ENCODE results near the gene F2.

F2 gene

GRCh38 chr11:46745328-46745727, 26.3 kb downstream of the F2 start:
- Histone ChIP-seq H3K9ac (ENCODE audit: low read length) (no peak overlapping the region), H3K9me3 (ENCODE audit: control insufficient read depth, insufficient read depth, low read depth, low read length) (no peaks in the 10 kb centered on the region), H3K4me3 (ENCODE audit: low read depth, low read length) (no peak overlapping the region), H3K4me1 (ENCODE audit: control insufficient read depth, insufficient read depth, low read length) (no peaks in the 10 kb centered on the region), H3K36me3 (ENCODE audit: control insufficient read depth, insufficient read depth, low read length) (peaks cover 92% of the 10 kb centered on the region), H3K27me3 (ENCODE audit: control insufficient read depth, insufficient read depth, low read length) (no peaks in the 10 kb centered on the region), H3K27ac (ENCODE audit: low read depth, low read length) (no peak overlapping the region)

GRCh38 chr11:46745995-46746394, 27.0 kb downstream of the F2 start:
- Histone ChIP-seq H3K9ac (ENCODE audit: low read length) (no peak overlapping the region), H3K9me3 (ENCODE audit: control insufficient read depth, insufficient read depth, low read depth, low read length) (no peaks in the 10 kb centered on the region), H3K4me3 (ENCODE audit: low read depth, low read length) (no peak overlapping the region), H3K36me3 (ENCODE audit: control insufficient read depth, insufficient read depth, low read length) (peaks cover 98% of the 10 kb centered on the region), H3K27ac (ENCODE audit: low read depth, low read length) (no peak overlapping the region), H3K27me3 (ENCODE audit: control insufficient read depth, insufficient read depth, low read length) (no peaks in the 10 kb centered on the region), H3K4me1 (ENCODE audit: control insufficient read depth, insufficient read depth, low read length) (no peaks in the 10 kb centered on the region)

- Histone ChIP-seq H3K9me3 (ENCODE audit: control insufficient read depth, insufficient read depth, low read depth, low read length) (no peaks in the 10 kb centered on the region), H3K4me3 (ENCODE audit: low read depth, low read length) (no peak overlapping the region), H3K36me3 (ENCODE audit: control insufficient read depth, insufficient read depth, low read length) (peaks cover 95% of the 10 kb centered on the region)
Measured at GRCh38 chr11:46747150-46747549, 28.1 kb downstream of the F2 start.

GRCh38 chr11:46755962-46756361, 36.9 kb downstream of the F2 start:
- H3K4me3 ChIP-seq (ENCODE audit: low read depth, low read length): no peak overlapping the region
- no peaks in the 10 kb centered on the region for H3K9me3 ChIP-seq (ENCODE audit: control insufficient read depth, insufficient read depth, low read depth, low read length)
- no peaks in the 10 kb centered on the region for H3K4me1 ChIP-seq (ENCODE audit: control insufficient read depth, insufficient read depth, low read length)
- no peak overlapping the region for H3K27ac ChIP-seq (ENCODE audit: low read depth, low read length)
- no peaks in the 10 kb centered on the region for H3K27me3 ChIP-seq (ENCODE audit: control insufficient read depth, insufficient read depth, low read length)
- H3K36me3 ChIP-seq (ENCODE audit: control insufficient read depth, insufficient read depth, low read length): peaks cover 92% of the 10 kb centered on the region
- H3K9ac ChIP-seq (ENCODE audit: low read length): no peak overlapping the region

More at GRCh38 chr11:46747150-46747549, 28.1 kb downstream of the F2 start:
- H3K9ac ChIP-seq (ENCODE audit: low read length): no peak overlapping the region
- H3K4me1 ChIP-seq (ENCODE audit: control insufficient read depth, insufficient read depth, low read length): no peaks in the 10 kb centered on the region
- H3K27me3 ChIP-seq (ENCODE audit: control insufficient read depth, insufficient read depth, low read length): no peaks in the 10 kb centered on the region
- no peak overlapping the region for H3K27ac ChIP-seq (ENCODE audit: low read depth, low read length)

GRCh38 chr11:46759196-46759595, 40.2 kb downstream of the F2 start:
- peaks cover 95% of the 10 kb centered on the region for H3K36me3 ChIP-seq (ENCODE audit: control insufficient read depth, insufficient read depth, low read length)
- H3K27me3 ChIP-seq (ENCODE audit: control insufficient read depth, insufficient read depth, low read length): no peaks in the 10 kb centered on the region
- H3K9ac ChIP-seq (ENCODE audit: low read length): no peak overlapping the region
- H3K9me3 ChIP-seq (ENCODE audit: control insufficient read depth, insufficient read depth, low read depth, low read length): no peaks in the 10 kb centered on the region
- no peaks in the 10 kb centered on the region for H3K4me1 ChIP-seq (ENCODE audit: control insufficient read depth, insufficient read depth, low read length)
- no peak overlapping the region for H3K4me3 ChIP-seq (ENCODE audit: low read depth, low read length)
- H3K27ac ChIP-seq (ENCODE audit: low read depth, low read length): no peak overlapping the region

DNA sequence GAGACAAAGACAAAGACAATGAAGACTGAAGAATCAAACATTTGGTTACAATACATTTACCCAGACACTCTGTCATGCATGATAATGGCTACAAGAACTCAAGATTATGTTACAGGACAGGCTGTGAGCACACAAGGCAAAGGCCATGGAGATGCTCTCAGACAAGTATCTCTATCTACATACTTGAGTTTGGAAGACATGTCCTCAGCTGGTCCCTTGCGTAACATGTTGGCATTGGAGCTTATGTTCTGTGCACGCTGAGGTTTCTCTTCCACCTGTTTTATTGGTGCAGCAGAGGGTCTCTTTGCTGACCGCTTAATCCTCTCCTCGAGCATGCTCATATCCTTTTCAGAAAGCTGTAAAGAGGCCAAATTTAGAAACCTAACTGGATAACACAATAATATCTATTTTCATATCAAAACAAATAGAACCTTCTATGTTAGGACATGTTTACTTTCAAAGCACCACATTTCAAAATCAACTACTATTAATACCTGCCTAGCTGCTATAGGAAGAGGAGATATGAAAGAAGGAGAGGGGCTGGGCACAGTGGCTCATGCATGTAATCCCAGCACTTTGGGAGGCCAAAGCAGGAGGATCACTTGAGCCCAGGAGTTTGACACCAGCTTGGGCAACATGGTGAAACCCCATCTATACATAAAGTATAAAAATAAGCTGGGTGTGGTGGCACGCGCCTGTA, 41.6 kb downstream of the F2 start:
- Histone ChIP-seq H3K9ac (ENCODE audit: low read length) (no peak overlapping the region), H3K27ac (ENCODE audit: low read depth, low read length) (no peak overlapping the region), H3K4me3 (ENCODE audit: low read depth, low read length) (no peak overlapping the region), H3K36me3 (ENCODE audit: control insufficient read depth, insufficient read depth, low read length) (peaks cover 93% of the 10 kb centered on the region), H3K27me3 (ENCODE audit: control insufficient read depth, insufficient read depth, low read length) (no peaks in the 10 kb centered on the region), H3K4me1 (ENCODE audit: control insufficient read depth, insufficient read depth, low read length) (peaks cover 6% of the 10 kb centered on the region), H3K9me3 (ENCODE audit: control insufficient read depth, insufficient read depth, low read depth, low read length) (no peaks in the 10 kb centered on the region)

GRCh38 chr11:46761807-46762206, 42.8 kb downstream of the F2 start:
- Histone ChIP-seq H3K27ac (ENCODE audit: low read depth, low read length) (no peak overlapping the region), H3K36me3 (ENCODE audit: control insufficient read depth, insufficient read depth, low read length) (peaks cover 85% of the 10 kb centered on the region), H3K27me3 (ENCODE audit: control insufficient read depth, insufficient read depth, low read length) (no peaks in the 10 kb centered on the region), H3K4me1 (ENCODE audit: control insufficient read depth, insufficient read depth, low read length) (peaks cover 15% of the 10 kb centered on the region), H3K9me3 (ENCODE audit: control insufficient read depth, insufficient read depth, low read depth, low read length) (no peaks in the 10 kb centered on the region), H3K9ac (ENCODE audit: low read length) (no peak overlapping the region), H3K4me3 (ENCODE audit: low read depth, low read length) (no peak overlapping the region)

DNA sequence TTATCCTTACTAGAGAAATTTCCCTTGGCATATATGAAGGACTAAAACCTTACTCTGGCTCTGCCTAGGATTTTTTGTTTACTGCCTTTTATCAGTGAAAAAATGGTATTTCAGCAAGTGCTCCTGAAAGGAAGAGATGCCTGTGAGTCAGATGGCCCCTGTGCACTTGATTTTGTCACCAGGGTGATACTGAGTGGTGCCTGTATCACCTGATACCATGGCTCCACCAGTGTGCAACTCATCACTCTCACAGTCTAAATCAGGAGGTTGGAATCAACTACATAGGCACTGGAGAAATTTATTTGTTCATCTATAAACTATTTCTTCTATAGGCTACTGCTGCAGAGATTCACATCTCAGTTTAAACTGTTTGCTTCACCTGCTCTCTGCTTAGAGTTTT, 43.2 kb downstream of the F2 start:
- H3K4me1 ChIP-seq (ENCODE audit: control insufficient read depth, insufficient read depth, low read length): peaks cover 17% of the 10 kb centered on the region
- H3K4me3 ChIP-seq (ENCODE audit: low read depth, low read length): no peak overlapping the region
- H3K9me3 ChIP-seq (ENCODE audit: control insufficient read depth, insufficient read depth, low read depth, low read length): no peaks in the 10 kb centered on the region
- peaks cover 85% of the 10 kb centered on the region for H3K36me3 ChIP-seq (ENCODE audit: control insufficient read depth, insufficient read depth, low read length)
- no peak overlapping the region for H3K9ac ChIP-seq (ENCODE audit: low read length)
- H3K27me3 ChIP-seq (ENCODE audit: control insufficient read depth, insufficient read depth, low read length): no peaks in the 10 kb centered on the region
- no peak overlapping the region for H3K27ac ChIP-seq (ENCODE audit: low read depth, low read length)

DNA sequence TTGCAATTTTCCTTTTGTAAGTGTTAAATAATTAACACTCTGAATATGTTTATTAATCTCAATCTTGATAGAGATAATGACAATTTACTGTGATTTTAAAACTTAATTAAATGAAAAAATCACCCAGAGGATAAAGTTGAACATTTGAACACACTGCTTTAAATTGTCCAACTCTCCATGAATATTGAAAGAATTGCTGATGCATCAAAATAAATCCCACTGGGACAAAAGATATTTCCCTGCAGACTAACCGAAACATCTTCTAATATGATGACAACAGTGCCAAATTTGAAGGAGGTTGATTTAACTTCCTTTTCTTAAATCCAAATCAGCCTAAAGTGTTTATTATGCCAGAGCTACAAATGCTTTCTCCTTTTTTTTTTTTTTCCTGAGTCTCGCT, 47.6 kb downstream of the F2 start:
- Histone ChIP-seq H3K36me3 (ENCODE audit: control insufficient read depth, insufficient read depth, low read length) (peaks cover 83% of the 10 kb centered on the region), H3K4me3 (ENCODE audit: low read depth, low read length) (no peak overlapping the region), H3K4me1 (ENCODE audit: control insufficient read depth, insufficient read depth, low read length) (peaks cover 17% of the 10 kb centered on the region), H3K9ac (ENCODE audit: low read length) (no peak overlapping the region), H3K27me3 (ENCODE audit: control insufficient read depth, insufficient read depth, low read length) (no peaks in the 10 kb centered on the region), H3K9me3 (ENCODE audit: control insufficient read depth, insufficient read depth, low read depth, low read length) (no peaks in the 10 kb centered on the region), H3K27ac (ENCODE audit: low read depth, low read length) (0 out of 2 replicates have a peak overlapping the region, but pooled peaks have one; percentile 75)

GRCh38 chr11:46769636-46770221, 50.7 kb downstream of the F2 start:
- Histone ChIP-seq H3K27me3 (ENCODE audit: control insufficient read depth, insufficient read depth, low read length) (no peaks in the 10 kb centered on the region), H3K9ac (ENCODE audit: low read length) (no peak overlapping the region), H3K4me3 (ENCODE audit: low read depth, low read length) (no peak overlapping the region), H3K4me1 (ENCODE audit: control insufficient read depth, insufficient read depth, low read length) (peaks cover 17% of the 10 kb centered on the region), H3K9me3 (ENCODE audit: control insufficient read depth, insufficient read depth, low read depth, low read length) (no peaks in the 10 kb centered on the region), H3K36me3 (ENCODE audit: control insufficient read depth, insufficient read depth, low read length) (peaks cover 71% of the 10 kb centered on the region), H3K27ac (ENCODE audit: low read depth, low read length) (no peak overlapping the region)

DNA sequence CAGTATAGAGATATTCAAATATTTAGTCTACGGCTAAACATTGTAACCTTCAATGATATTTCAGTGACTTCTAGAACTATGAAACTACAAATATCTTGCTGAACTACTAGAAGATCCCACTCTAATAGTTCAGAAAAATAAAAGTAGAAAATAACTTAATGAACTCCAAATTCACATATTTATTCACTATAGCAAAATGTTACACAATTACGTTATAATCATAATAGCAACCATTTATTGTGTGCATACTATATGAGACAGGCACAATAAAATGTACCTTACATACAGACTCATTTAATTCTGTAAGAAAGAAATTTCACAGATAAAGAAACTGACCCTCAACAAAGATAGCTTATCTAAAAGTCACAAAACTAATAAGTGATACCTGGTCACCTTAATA, 57.9 kb downstream of the F2 start:
- H3K9me3 ChIP-seq (ENCODE audit: control insufficient read depth, insufficient read depth, low read depth, low read length): no peaks in the 10 kb centered on the region
- peaks cover 80% of the 10 kb centered on the region for H3K36me3 ChIP-seq (ENCODE audit: control insufficient read depth, insufficient read depth, low read length)
- H3K9ac ChIP-seq (ENCODE audit: low read length): no peak overlapping the region
- no peak overlapping the region for H3K27ac ChIP-seq (ENCODE audit: low read depth, low read length)
- no peaks in the 10 kb centered on the region for H3K27me3 ChIP-seq (ENCODE audit: control insufficient read depth, insufficient read depth, low read length)
- no peak overlapping the region for H3K4me3 ChIP-seq (ENCODE audit: low read depth, low read length)
- no peaks in the 10 kb centered on the region for H3K4me1 ChIP-seq (ENCODE audit: control insufficient read depth, insufficient read depth, low read length)
